Umbilical cord (tissue), 2 donors: ENCODE results near the gene PIM1. TPM values are rescaled to one million over a fixed set of nuclear protein-coding genes. Genes with fewer than 3 reads are reported as not detected.
"Not testable (repeated sequence)": the region's sequence is repeated elsewhere in the genome, so short reads cannot be mapped to it uniquely, and the experiment has no call there.

ENCODE experiments used
- DNase-seq: peaks from one replicate; pipeline ENCODE4 v3.0.0-alpha.2; 2015; ENCODE audit warnings: low spot score
- total RNA-seq: library from RNA; depleted of rRNA; stranded (reverse); fragments of >200 nt; gene quantifications from one replicate; pipeline ENCODE4 v1.2.3, GENCODE V29; 2014; ENCODE audit warnings: low replicate concordance; ENCODE audit not compliant: insufficient read depth

The PIM1 gene
- total RNA-seq, 1 donor from 2014 or later = 52.0 TPM

DNA sequence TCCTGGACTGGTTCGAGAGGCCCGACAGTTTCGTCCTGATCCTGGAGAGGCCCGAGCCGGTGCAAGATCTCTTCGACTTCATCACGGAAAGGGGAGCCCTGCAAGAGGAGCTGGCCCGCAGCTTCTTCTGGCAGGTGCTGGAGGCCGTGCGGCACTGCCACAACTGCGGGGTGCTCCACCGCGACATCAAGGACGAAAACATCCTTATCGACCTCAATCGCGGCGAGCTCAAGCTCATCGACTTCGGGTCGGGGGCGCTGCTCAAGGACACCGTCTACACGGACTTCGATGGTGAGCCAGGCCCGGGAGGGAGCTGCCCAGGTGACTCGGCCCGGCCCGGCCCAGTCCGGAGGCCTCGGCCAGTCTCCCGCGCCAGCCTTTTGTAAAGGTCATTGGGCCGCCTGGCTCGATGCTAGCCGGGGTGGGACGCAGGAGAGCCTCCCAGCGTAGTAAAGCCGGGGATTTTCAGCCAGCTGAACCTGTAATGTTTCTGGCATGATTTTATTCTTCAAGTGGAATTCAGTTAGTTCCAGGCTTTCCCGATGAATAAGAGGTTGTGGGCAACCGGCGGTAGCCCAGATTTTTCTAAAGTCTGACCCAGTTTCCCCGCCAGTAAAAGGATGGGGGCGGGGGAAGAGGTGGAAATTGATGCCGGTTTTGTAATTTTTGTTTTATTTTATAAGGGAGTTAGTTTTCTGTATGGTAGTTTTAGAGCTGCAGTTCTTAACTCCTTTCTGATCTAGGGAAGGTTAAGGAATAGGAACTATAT lies 1.4 kb downstream of the PIM1 start:
- peak; percentile 65 for DNase-seq

DNA sequence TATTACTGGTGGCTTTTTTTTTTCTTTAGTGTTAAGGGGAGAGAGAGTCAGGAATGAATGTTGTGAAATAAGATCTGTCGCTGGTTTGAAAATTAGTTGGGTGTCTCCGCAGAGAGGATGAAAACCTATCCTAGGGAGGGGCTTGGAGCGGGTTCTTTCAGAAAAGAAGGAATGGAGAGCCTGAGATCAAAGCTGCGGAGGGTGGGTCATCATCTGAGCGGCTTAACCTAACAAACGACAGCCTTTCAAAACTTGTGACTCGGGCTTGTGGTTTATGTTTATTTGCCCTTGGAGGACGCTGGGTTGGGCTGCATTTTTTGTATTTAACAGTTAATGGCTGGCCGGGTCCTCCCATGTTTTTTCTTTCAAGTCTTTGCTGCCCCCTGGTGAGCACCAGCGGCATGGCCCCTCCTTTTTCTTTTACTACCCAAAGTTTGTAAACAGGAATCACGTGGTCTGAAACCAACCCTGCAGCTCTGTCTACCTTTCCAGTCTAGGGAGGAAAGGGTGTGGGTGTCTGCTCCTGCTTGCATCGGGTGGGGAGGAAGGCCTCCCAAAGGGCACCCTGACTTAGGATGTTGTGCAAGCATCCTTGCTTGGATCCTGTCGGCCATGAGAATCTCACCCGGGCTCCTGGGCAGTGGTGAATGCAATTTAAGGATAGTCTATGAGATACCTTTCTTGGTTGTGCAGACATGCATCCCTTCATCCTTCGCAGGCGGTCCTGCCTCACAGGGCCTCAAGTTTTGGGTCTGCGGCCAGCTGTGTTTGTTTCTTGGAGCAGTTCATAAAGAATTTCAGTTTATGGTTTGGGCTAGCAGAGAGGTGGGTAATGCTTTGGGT lies 2.2 kb downstream of the PIM1 start:
- peak; percentile 93 for DNase-seq

DNA sequence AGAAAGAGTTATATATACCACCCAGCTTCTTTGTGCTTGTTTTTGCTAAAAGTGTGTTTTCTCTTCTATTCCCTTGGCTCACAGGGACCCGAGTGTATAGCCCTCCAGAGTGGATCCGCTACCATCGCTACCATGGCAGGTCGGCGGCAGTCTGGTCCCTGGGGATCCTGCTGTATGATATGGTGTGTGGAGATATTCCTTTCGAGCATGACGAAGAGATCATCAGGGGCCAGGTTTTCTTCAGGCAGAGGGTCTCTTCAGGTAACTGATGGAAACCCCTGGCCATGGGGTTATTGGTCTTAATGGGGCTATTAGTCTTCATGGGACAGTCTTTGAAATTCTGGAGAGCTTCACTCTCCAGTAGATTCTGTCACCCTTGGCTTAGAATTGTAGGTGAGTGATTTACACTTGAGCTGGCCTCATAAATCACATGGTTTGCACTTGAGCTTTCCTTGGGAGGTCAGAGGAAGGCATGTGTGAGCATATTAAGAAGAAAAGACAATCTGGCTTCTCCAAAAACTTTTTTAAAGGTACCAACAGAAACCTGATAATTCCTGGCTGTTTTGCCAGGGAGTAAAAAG lies 3.0 kb downstream of the PIM1 start:
- DNase-seq = no peak

DNA sequence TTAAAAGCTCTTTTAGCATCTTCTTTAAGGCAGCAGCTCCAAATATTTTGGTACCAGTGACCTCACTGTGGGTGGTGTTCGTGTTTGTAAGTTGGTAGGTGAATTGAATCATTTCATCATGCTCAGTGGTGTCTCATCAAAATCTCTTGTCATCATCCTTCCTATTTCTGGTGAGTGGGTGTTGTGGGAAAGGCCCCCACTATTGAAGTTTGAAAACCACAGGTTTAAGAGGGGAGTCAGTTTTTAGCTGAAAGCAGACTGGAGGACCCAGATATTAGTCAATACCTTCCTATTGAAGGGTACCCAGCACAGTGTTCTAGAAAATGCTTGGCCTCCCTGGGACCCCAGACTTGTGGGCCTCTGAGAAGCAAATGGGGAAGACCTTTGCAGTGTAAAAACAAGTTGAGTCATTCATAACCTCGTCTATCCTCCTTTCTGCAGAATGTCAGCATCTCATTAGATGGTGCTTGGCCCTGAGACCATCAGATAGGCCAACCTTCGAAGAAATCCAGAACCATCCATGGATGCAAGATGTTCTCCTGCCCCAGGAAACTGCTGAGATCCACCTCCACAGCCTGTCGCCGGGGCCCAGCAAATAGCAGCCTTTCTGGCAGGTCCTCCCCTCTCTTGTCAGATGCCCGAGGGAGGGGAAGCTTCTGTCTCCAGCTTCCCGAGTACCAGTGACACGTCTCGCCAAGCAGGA lies 3.7 kb downstream of the PIM1 start:
- DNase-seq = no peak

DNA sequence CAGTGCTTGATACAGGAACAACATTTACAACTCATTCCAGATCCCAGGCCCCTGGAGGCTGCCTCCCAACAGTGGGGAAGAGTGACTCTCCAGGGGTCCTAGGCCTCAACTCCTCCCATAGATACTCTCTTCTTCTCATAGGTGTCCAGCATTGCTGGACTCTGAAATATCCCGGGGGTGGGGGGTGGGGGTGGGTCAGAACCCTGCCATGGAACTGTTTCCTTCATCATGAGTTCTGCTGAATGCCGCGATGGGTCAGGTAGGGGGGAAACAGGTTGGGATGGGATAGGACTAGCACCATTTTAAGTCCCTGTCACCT lies 4.2 kb downstream of the PIM1 start:
- DNase-seq = no peak

DNA sequence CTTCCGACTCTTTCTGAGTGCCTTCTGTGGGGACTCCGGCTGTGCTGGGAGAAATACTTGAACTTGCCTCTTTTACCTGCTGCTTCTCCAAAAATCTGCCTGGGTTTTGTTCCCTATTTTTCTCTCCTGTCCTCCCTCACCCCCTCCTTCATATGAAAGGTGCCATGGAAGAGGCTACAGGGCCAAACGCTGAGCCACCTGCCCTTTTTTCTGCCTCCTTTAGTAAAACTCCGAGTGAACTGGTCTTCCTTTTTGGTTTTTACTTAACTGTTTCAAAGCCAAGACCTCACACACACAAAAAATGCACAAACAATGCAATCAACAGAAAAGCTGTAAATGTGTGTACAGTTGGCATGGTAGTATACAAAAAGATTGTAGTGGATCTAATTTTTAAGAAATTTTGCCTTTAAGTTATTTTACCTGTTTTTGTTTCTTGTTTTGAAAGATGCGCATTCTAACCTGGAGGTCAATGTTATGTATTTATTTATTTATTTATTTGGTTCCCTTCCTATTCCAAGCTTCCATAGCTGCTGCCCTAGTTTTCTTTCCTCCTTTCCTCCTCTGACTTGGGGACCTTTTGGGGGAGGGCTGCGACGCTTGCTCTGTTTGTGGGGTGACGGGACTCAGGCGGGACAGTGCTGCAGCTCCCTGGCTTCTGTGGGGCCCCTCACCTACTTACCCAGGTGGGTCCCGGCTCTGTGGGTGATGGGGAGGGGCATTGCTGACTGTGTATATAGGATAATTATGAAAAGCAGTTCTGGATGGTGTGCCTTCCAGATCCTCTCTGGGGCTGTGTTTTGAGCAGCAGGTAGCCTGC lies 4.8 kb downstream of the PIM1 start:
- DNase-seq = no peak

DNA sequence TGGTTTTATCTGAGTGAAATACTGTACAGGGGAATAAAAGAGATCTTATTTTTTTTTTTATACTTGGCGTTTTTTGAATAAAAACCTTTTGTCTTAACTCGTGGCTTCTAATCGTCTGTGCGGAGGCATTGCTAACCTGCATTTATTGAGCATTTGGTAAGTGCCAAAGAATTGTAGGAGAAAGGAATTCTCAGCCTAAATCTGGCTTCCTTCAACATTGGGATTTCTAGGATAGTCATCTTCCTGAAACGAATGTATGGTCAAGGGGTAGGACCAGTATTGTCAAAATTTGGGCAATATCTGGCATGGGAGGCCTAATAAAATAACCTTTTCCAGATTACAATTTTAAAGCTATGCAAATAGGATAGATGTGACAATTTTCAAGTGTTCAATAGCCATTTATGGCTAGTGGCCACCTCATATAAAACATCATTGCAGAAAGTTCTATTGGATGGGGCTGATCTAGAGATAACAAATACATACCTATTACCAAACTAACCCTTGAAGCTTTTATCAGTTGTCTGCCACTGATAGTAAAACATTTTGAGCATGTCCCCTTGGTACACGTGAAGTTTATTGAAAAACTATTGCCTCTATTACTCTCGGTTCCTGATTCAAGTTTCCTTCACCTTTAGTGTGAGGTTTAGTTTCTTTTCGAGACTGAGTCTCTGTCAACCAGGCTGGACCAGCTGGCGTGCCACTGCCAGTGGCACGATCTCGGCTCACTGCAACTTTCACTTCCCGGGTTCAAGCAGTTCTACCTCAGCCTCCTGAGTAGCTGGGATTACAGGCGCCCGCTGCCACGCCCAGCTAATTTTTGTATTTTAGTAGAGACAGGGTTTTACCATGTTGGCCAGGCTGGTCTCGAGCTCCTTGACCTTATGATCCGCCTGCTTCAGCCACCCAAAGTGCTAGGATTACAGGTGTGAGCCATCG lies 5.6 kb downstream of the PIM1 start:
- DNase-seq = no peak

DNA sequence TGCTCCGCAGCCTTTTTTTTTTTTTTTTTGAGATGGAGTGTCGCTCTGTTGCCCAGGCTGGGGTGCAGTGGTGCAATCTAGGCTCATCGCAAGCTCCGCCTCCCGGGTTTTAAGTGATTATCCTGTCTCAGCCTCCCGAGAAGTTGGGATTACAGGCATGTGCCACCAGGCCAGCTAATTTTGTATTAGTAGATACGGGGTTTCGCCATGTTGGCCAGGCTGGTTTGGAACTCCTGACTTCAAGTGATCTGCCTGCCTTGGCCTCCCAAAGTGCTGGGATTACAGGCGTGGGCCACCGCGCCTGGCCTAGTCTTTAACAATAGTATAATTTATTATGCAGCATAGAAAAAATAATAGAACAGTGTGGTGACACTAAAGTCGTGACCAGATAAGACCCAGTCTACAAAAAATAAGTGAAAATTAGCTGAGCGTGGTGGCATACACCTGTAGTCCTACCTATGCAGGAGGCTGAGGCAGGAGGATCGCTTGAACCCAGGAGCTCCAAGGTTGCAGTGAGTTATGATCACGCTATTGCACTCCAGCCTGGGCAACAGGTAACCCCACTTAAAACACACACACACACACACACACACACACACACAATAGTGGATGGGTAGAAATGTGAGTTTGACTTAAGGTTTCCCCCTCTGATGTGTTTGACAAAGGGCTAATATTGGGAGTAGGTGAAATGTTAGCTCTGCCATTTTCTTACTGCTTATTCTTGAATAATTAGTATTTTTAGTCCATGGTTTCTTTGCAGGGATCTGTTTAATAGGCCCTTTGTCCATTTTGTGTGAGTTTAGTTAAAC lies 6.5 kb downstream of the PIM1 start:
- no peak for DNase-seq

DNA sequence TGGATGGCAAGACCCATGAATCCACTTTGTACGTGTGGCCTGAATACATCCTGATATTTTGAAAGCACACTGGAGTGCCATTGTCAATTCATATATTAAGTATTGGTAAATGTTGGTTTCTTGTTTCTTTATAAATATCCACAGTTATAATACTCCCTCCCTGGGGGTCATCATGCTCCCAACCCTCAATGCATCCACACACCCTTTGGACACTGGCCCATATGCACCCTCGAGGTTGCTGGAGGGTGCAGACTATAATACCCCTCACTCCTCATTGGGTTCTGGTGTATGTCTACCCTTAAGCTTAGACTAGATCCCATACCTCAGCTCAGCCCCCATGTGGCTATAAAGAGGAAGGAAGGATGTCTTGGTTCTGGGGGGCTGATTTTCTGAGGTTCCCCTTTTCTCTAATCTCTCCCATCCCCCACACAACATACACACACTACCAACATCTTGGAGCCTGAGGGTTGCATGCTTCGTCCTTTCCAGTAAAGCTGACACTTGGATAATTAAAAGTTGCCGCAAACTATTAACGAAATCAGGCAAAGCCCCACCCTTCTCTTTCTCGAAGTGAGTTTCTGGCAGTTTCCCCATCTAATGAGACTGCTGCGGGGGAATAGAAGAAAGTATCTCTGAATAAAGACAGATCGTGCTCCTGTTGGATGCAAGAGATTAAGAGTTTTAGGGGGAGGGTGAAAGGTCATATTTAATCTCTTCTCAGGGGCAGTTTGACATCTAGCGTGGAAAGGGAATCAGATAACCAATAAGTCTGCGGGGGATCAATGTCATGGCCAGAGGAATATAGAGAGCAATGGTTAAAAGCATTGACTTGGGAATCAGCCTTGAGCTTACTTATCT lies 7.4 kb downstream of the PIM1 start:
- DNase-seq = no peak

DNA sequence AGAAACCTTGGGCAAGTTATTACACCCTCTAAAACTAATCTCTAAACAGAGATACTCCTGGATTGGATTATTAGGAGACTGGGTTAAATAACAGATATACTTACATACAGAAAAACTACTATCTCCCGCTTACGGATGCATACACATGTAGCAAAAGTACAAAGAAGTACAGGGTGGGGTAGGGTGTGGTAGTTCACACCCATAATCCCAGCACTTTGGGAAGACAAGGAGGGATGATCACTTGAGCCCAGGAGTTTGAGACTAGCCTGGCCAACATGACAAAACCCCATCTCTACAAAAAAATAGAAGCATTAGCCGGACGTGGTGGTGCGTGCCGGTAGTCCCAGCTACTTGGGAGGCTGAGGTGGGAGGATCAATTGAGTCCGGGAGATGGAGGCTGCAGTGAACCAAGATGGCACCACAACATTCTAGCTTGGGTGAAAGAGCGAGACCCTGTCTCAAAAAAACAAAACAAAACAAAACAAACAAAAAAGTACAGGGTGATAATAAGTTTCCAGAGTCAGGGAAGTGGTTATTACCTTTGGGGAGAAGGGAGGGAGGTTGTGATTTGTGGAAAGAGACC lies 8.1 kb downstream of the PIM1 start:
- no peak for DNase-seq

DNA sequence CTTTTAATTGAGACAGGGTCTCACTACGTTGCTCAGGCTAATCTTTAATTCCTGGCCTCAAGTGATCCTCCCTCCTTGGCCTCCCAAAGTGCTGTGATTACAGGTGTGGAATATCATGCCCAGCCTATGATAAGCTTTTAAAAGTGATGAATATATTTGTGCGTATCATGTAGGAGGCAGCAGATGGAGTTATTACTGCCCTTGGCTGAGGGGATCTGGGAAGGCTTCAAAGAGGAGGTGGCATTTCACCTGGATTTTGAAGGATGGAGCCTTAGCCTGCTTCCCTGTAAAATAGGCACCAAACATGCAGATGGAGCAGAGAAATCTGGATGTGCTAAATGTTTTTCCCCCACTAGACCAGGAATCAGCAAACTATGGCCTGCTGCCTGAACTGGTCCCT lies 10.1 kb downstream of the PIM1 start:
- no peak for DNase-seq

DNA sequence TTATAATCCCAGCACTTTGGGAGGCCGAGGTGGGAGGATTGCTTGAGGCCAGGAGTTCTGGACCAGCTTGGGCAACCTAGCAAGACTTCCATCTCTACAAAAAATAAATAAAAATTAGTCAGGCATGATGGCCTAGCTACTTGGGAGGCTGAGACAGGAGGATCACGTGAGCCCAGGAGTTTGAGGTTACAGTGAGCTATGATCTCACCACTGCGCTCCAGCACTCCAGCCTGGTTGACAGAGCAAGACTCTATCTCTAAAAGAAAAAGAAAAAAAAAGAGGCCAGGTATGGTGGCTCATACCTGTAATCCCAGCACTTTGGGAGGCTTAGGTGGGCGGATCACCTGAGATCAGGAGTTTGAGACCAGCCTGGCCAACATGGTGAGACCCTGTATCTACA lies 10.7 kb downstream of the PIM1 start:
- not testable (repeated sequence) for DNase-seq

DNA sequence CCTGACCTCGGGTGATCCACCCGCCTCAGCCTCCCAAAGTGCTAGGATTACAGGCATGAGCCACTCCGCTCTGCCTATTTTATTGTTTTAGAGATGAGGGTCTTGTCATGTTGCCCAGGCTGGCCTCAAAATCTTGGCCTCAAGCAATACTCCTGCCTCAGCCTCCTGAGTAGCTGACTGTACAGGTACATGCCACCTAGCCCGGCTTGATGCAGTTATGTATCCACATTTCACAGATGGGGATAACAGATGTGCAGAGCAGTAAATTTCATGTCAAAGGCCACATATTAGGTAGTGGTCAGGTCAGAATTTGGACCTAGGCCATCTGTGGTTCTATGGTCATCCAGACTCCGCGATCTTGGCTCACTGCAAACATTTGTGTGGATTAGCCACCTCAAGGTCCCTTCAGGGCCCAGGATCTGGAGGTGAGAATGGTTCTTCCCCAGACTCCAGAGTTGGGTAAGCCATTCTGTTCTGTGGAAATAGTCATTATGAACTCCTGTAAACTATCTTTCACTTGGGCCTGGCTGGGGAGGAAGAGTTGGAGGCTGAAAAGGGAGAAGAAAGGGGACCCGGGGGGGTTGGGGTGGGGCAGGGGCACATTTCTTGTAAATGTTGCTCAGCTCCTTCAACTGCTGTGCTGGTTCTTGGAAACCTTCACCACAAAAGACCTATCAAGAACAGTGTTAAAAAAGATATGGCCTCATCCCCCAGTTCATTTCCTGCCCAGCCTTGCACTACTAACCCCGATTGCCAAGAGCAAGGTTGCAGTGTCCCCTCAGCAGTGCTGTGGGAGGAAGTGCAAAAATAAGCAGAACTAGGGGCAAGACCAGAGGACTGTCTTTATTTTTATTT lies 13.0 kb downstream of the PIM1 start:
- DNase-seq = peak; percentile 48

DNA sequence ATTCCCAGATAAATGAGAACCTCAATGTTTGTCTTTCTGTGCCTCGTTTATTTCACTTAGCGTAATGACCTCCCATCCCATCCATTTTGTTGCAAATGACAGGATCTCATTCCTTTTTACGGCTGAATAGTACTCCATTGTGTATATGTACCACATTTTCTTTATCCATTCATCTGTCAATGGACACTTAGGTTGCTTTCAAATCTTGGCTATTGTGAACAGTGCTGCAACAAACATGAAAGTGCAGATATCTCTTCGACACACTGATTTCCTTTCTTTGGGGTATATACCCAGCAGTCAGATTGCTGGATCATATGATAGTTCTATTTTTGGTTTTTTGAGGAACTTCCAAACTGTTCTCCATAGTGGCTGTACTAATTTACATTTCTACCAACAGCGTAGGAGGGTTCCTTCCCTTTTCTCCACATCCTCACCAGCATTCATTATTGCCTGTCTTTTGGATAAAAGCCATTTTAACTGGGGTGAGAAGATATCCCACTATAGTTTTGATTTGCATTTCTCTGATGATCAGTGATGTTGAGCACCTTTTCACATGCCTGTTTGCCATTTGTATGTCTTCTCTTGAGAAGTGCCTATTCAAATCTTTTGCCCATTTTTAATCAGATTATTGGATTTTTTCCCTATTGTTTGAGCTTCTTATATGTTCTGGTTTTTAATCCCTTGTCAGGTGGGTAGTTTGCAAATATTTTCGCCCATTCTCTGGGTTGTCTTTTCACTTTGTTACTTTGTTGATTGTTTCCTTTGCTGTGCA lies 16.2 kb downstream of the PIM1 start:
- DNase-seq = not testable (repeated sequence)

DNA sequence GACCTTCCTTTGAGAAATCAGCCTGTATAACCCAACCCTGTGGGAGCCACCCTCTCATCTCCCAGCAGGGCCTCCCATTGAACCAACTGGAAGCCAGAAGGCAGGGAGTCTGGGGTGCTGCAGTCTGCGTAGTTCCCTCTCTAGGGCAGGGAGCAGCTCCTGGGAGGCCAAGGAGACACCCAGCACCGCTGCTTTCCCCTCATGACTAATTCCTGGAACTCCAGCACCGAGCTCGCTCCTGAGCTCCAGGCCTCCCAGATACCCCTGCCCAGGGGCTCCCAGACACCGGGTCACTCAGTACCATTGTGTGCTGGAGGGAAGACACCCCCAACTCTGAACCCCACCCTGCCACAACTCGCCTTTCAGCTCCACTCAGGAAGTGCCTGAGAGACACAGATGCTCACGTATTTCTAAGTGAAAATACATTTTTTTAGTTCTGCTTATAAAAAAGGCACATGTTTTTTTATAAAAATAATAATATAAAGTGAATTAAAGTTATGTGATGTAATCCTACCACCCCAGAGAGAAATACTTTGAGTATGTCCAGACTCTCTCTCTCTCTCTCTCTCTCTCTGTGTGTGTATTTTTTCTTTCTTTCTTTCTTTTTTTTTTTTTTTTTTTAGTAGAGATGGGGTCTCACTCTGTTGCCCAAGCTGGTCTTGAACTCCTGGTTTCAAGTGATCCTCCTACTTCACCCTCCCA lies 17.5 kb downstream of the PIM1 start:
- no peak for DNase-seq
